H1 (cell line): ENCODE results near the gene AGER. TPM values are rescaled to one million over a fixed set of nuclear protein-coding genes. Genes with fewer than 3 reads are reported as not detected.

Source experiments
- CTCF ChIA-PET: fragments of 300-600 bp; sonication (Branson Sonifier 250); formaldehyde crosslinking; loops from one replicate; lab custom pipeline; 2021; ENCODE audit not compliant: partially characterized antibody; lab: Charles Lee
- POLR2A ChIA-PET: fragments of 300-600 bp; sonication (Branson Sonifier 250); formaldehyde crosslinking; loops from one replicate; lab custom pipeline; 2021; ENCODE audit warnings: inconsistent platforms; ENCODE audit not compliant: partially characterized antibody; lab: Charles Lee
- DNase-seq, 2 experiments: peaks; one replicate each; pipeline versions ENCODE4 v3.0.0 to v3.0.0-alpha.2; 2010 to 2022; ENCODE audit warnings: low spot score in 2 of 2, low read depth in 1 of 2, mixed read lengths in 1 of 2
- FAIRE-seq: peaks from 2 replicates; lab custom pipeline; 2011; peaks lifted over from hg19 to GRCh38; lab: Jason Lieb, UNC
- H2AFZ ChIP-seq: 2 replicates; pipeline ENCODE4 v1.8.1; 2012; ENCODE audit warnings: low read length, inconsistent platforms
- H2AK5ac ChIP-seq: 2 replicates; pipeline ENCODE4 v1.6.1; 2013; ENCODE audit warnings: low read depth, low read length
- H2BK120ac ChIP-seq: replicated peaks from 2 replicates; pipeline ENCODE3; 2013; ENCODE audit warnings: low read depth, low read length, inconsistent platforms
- H2BK12ac ChIP-seq: 2 replicates; pipeline ENCODE4 v1.6.1; 2013; ENCODE audit warnings: low read depth, low read length
- H2BK15ac ChIP-seq: 2 replicates; pipeline ENCODE4 v1.6.1; 2013; ENCODE audit warnings: low read length
- H2BK20ac ChIP-seq: 2 replicates; pipeline ENCODE4 v1.6.1; 2013; ENCODE audit warnings: low read length
- H2BK5ac ChIP-seq: 2 replicates; pipeline ENCODE4 v1.6.1; 2013; ENCODE audit warnings: low read depth, low read length
- H3K14ac ChIP-seq: 2 replicates; pipeline ENCODE4 v1.6.1; 2013; ENCODE audit warnings: inconsistent platforms; ENCODE audit not compliant: insufficient read length
- H3K18ac ChIP-seq: 2 replicates; pipeline ENCODE4 v1.6.1; 2013; ENCODE audit warnings: low read length; ENCODE audit errors: extremely low read depth
- H3K23ac ChIP-seq: 2 replicates; pipeline ENCODE4 v1.6.1; 2013; ENCODE audit warnings: inconsistent platforms; ENCODE audit not compliant: insufficient read length
- H3K23me2 ChIP-seq: 2 replicates; pipeline ENCODE4 v1.6.1; 2013; ENCODE audit warnings: low read depth, low read length
- H3K27ac ChIP-seq: 2 replicates; pipeline ENCODE4 v1.6.1; 2011; ENCODE audit warnings: low read depth, low read length, inconsistent platforms
- H3K27me3 ChIP-seq, 4 experiments: replicated peaks in 1 of 4; 1 replicate in 1 of 4; 2 replicates in 3 of 4; pipeline versions ENCODE4 v1.6.1 to v1.8.1; 2011 to 2013; ENCODE audit warnings: low read length in 3 of 4, mild to moderate bottlenecking in 3 of 4, inconsistent platforms in 2 of 4, mixed read lengths in 2 of 4, moderate library complexity in 1 of 4; ENCODE audit not compliant: control insufficient read depth in 3 of 4, insufficient read depth in 3 of 4; ENCODE audit errors: extremely low read depth in 1 of 4
- H3K36me3 ChIP-seq, 4 experiments: 2 replicates each; pipeline versions ENCODE4 v1.6.1 to v1.8.1; 2011 to 2013; ENCODE audit warnings: mild to moderate bottlenecking in 4 of 4, low read length in 3 of 4, moderate library complexity in 2 of 4, control low read depth in 1 of 4, inconsistent platforms in 1 of 4; ENCODE audit not compliant: insufficient read depth in 4 of 4, control insufficient read depth in 2 of 4
- H3K4ac ChIP-seq: replicated peaks from 2 replicates; pipeline ENCODE3; 2013; ENCODE audit warnings: low read length, low read depth, mixed read lengths, inconsistent platforms; ENCODE audit not compliant: insufficient read length
- H3K4me1 ChIP-seq, 4 experiments: replicated peaks in 1 of 4; 1 replicate in 1 of 4; 2 replicates in 3 of 4; pipeline versions ENCODE4 v1.6.1 to v1.8.1; 2011 to 2013; ENCODE audit warnings: low read length in 3 of 4, inconsistent platforms in 2 of 4, mixed read lengths in 1 of 4; ENCODE audit not compliant: insufficient read depth in 4 of 4, control insufficient read depth in 3 of 4
- H3K4me2 ChIP-seq, 2 experiments: 2 replicates each; pipeline versions ENCODE4 v1.6.1 to v1.8.1; 2011 to 2013; ENCODE audit warnings: low read depth in 2 of 2, low read length in 2 of 2, control low read depth in 1 of 2, inconsistent platforms in 1 of 2, mild to moderate bottlenecking in 1 of 2; ENCODE audit not compliant: insufficient read depth in 1 of 2
- H3K4me3 ChIP-seq, 4 experiments: fragments of 200-600, 300-600 bp in 1 of 4; sonication (generic), shearing (Covaris generic), sonication (Bioruptor Twin) in 1 of 4; 2 replicates each; pipeline versions ENCODE4 v1.5.1 to v1.8.1; 2011 to 2016; ENCODE audit warnings: low read length in 4 of 4, low read depth in 3 of 4, control low read depth in 2 of 4, inconsistent platforms in 2 of 4, mild to moderate bottlenecking in 2 of 4, mixed read lengths in 1 of 4, moderate library complexity in 1 of 4; ENCODE audit not compliant: insufficient read depth in 2 of 4; ENCODE audit errors: extremely low read depth in 1 of 4
- H3K56ac ChIP-seq: replicated peaks from 2 replicates; pipeline ENCODE3; 2013; ENCODE audit warnings: low read depth, mild to moderate bottlenecking, mixed read lengths, low read length, inconsistent platforms; ENCODE audit not compliant: insufficient read length
- H3K79me1 ChIP-seq: 2 replicates; pipeline ENCODE4 v1.6.1; 2013; ENCODE audit warnings: low read depth, low read length, control low read depth
- H3K79me2 ChIP-seq, 2 experiments: 2 replicates each; pipeline versions ENCODE4 v1.6.1 to v1.8.1; 2012 to 2013; ENCODE audit warnings: low read length in 2 of 2, mild to moderate bottlenecking in 2 of 2, inconsistent platforms in 1 of 2; ENCODE audit not compliant: insufficient read depth in 2 of 2, control insufficient read depth in 1 of 2
- H3K9ac ChIP-seq, 4 experiments: replicated peaks in 1 of 4; 1 replicate in 1 of 4; 2 replicates in 3 of 4; pipeline versions ENCODE4 v1.6.1 to v1.8.1; 2011 to 2013; ENCODE audit warnings: low read depth in 3 of 4, low read length in 3 of 4, control low read depth in 2 of 4, mild to moderate bottlenecking in 2 of 4, moderate library complexity in 2 of 4, inconsistent platforms in 1 of 4; ENCODE audit errors: extremely low read depth in 1 of 4
- H3K9me3 ChIP-seq, 2 experiments: 2 replicates each; pipeline versions ENCODE4 v1.6.1 to v1.8.1; 2012 to 2013; ENCODE audit warnings: mild to moderate bottlenecking in 2 of 2, moderate library complexity in 2 of 2, control low read depth in 1 of 2, inconsistent platforms in 1 of 2, low read depth in 1 of 2, low read length in 1 of 2, mixed read lengths in 1 of 2; ENCODE audit not compliant: insufficient read depth in 2 of 2
- H4K20me1 ChIP-seq, 2 experiments: replicated peaks in 1 of 2; 2 replicates each; pipeline versions ENCODE3 to v1.8.1; 2011 to 2013; ENCODE audit warnings: inconsistent platforms in 2 of 2, low read length in 2 of 2, mild to moderate bottlenecking in 1 of 2; ENCODE audit not compliant: insufficient read depth in 2 of 2, control insufficient read depth in 1 of 2
- H4K5ac ChIP-seq: 2 replicates; pipeline ENCODE4 v1.6.1; 2013; ENCODE audit warnings: low read length, low read depth, mixed read lengths, inconsistent platforms; ENCODE audit not compliant: insufficient read length
- H4K8ac ChIP-seq: 2 replicates; pipeline ENCODE4 v1.8.0; 2013; ENCODE audit warnings: mild to moderate bottlenecking, moderate library complexity, low read length, inconsistent platforms; ENCODE audit not compliant: insufficient read depth; ENCODE audit errors: extremely low read depth
- H4K91ac ChIP-seq: replicated peaks from 2 replicates; pipeline ENCODE3; 2013; ENCODE audit warnings: low read length, mixed read lengths, inconsistent platforms; ENCODE audit not compliant: insufficient read length
- BRCA1 ChIP-seq: IDR thresholded peaks from 2 replicates; pipeline ENCODE4 v1.6.1; 2012; ENCODE audit warnings: low read depth, low read length, improper control_type of control experiment
- CTBP2 ChIP-seq: IDR thresholded peaks from 2 replicates; pipeline ENCODE4 v1.7.0; 2011; ENCODE audit warnings: borderline replicate concordance, mild to moderate bottlenecking, moderate library complexity, mixed read lengths, low read length; ENCODE audit not compliant: insufficient read depth, insufficient read length
- EGR1 ChIP-seq: IDR thresholded peaks from 2 replicates; pipeline ENCODE4 v1.6.1; 2011; ENCODE audit warnings: low read depth, low read length, borderline replicate concordance
- JUND ChIP-seq: IDR thresholded peaks from 2 replicates; pipeline ENCODE4 v1.6.1; 2011; ENCODE audit warnings: mild to moderate bottlenecking, improper control_type of control experiment, low read length
- PHF8 ChIP-seq: fragments of 200-600 bp; sonication (generic); conservative IDR thresholded peaks from 2 replicates; pipeline ENCODE4 v1.7.1; 2012; ENCODE audit warnings: low read depth, mild to moderate bottlenecking, inconsistent platforms, low read length, moderate library complexity
- SUZ12 ChIP-seq: fragments of 200-600 bp; sonication (generic); IDR thresholded peaks from 2 replicates; pipeline ENCODE4 v1.6.1; 2012; ENCODE audit warnings: mild to moderate bottlenecking, inconsistent platforms, low read length, moderate library complexity, mixed read lengths
- WGBS, 2 experiments: shearing (Covaris generic) in 1 of 2; methylation state at CpG; one replicate each; pipeline versions ENCODE4 v1.1.6 to v1.1.7; 2013 to 2015; ENCODE audit warnings: low lambda C conversion rate in 2 of 2, mixed read lengths in 2 of 2, inconsistent platforms in 1 of 2, low coverage in 1 of 2, missing lambda C conversion rate in 1 of 2; ENCODE audit not compliant: insufficient replicate concordance in 2 of 2, insufficient coverage in 1 of 2, insufficient read length in 1 of 2; ENCODE audit errors: extremely low coverage in 1 of 2, missing lambda C conversion rate in 1 of 2; 5-methylcytosine and 5-hydroxymethylcytosine counted together
- polyA plus RNA-seq, 7 experiments: library from polyadenylated mRNA; depleted of rRNA in 3 of 7; stranded (reverse) in 5 of 7; unstranded in 2 of 7; fragments of >200 nt in 5 of 7; fragments of 200-250 nt in 2 of 7; gene quantifications; 1 replicate in 5 of 7; 2 replicates in 1 of 7; 4 replicates in 1 of 7; pipeline versions ENCODE4 v1.2.1 to v1.2.3, GENCODE V29; 2011 to 2013; ENCODE audit warnings: missing spikeins in 2 of 7, mixed read lengths in 2 of 7
- total RNA-seq: library from RNA; stranded (reverse); fragmentation: NEBNext Ultra II Directional; extraction: Animal tissue kit (Norgen Biotek cat#: 25700); gene quantifications from 2 replicates; pipeline ENCODE4 v1.2.1, GENCODE V29; 2021
- TF ChIP-seq, protein P1 (sequence below): IDR thresholded peaks from 2 replicates; pipeline ENCODE4 v1.6.1; 2011; ENCODE audit warnings: low read length, improper control_type of control experiment

AGER gene
- total and polyA plus RNA-seq, 2 of the 8 experiments (the other 6 are each of a cell fraction or from before 2014, with no cell fraction given): 3.8 to 10.9 TPM

DNA sequence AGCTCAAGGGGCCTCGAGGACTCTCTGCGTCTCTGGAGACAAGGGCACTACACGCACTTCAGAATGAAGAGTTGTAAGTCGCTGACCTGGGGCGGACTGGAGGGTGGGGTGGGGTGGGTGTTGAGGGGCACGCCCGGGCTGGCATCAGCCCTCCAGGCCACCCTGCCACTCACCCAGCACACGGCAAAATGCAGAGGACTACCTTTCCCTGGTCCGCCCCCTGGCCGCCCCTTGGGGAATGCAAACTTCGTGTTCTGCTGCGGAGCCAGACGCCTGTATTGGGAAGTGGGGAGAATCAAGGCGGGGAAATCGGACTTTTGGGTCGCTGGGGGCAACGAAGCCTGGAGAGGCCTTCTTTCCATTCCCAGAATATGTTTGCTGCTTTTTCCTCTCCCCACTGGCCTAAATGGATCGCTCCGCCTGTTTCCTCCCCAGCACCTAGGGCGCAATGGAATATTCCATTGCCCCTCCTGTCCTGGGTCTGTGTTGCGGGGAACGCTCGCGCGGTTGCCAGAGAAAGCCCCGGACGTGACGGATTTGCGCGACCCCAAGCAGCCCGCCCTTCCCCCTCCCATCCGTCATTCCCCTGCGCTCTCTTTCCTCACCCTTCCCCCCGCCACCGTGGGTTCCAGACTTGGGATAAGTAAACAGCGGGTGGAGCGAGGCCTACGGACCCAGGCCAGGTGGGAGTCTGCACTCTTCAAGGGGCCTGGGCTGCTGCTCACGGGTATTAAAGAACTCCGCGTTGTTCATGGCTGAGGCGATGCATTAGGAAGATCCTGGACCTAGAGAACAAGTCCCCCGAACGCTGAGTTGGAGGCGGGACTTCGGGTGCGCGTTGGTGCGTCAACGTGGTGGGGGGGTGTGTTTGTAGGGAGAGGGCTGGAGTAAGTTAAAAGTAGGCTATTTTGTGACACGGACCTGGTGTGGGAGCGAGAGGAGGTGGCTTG, 30.2 kb downstream of the AGER start, which contains the start of gene PPT2:
TSS of gene PPT2 (plus strand) at position 578 of the 950 bp plus-strand sequence. CDS start 454 bp downstream, outside the sequence.
- Histone ChIP-seq H3K27me3 (peaks cover 4 to 40% (median 37%) of the 10 kb centered on the region in 4 experiments), H2BK15ac (0 out of 2 replicates have a peak within 1 kb of the TSS, but pooled peaks have one; percentile 10), H3K36me3 (peaks cover 4 to 14% (median 10%) of the 10 kb centered on the region in 4 experiments; a peak in 6 of 8 replicates), H3K4me2 (peak within 1 kb of the TSS; percentile 92 to 94), H3K56ac (no peak within 1 kb of the TSS), H3K23me2 (peaks cover 25% of the 10 kb centered on the region), H3K4me1 (peaks cover 10 to 28% (median 16%) of the 10 kb centered on the region in 4 experiments), H2AK5ac (0 out of 2 replicates have a peak within 1 kb of the TSS, but pooled peaks have one; percentile 43), H3K23ac (no peak within 1 kb of the TSS), H3K9ac (peak within 1 kb of the TSS; percentile 65 to 80 (median 73)), H3K79me2 (peaks cover 0 to 5% of the 10 kb centered on the region in 2 experiments; a peak in 1 of 4 replicates), H4K5ac (no peak within 1 kb of the TSS), H2AFZ (peak within 1 kb of the TSS; percentile 54), H3K18ac (peak within 1 kb of the TSS; percentile 93), H4K20me1 (no peaks in the 10 kb centered on the region), H4K91ac (peak within 1 kb of the TSS; percentile 58), H3K14ac (no peak within 1 kb of the TSS), H3K79me1 (0 out of 2 replicates have a peak, but pooled peaks cover 3% of the 10 kb centered on the region), H3K4ac (peak within 1 kb of the TSS; percentile 24), H2BK5ac (peak within 1 kb of the TSS; percentile 87; the same call in 1 of the 2 replicates), H3K4me3 (peak within 1 kb of the TSS; percentile 77 to 98 (median 92)), H3K9me3 (no peaks in the 10 kb centered on the region), H2BK120ac (peak within 1 kb of the TSS; percentile 77), H2BK12ac (peak within 1 kb of the TSS; percentile 71; the same call in 1 of the 2 replicates), H2BK20ac (no peak within 1 kb of the TSS), H3K27ac (peak within 1 kb of the TSS; percentile 70), H4K8ac (peak within 1 kb of the TSS; percentile 87; the same call in 1 of the 2 replicates)
- CTCF ChIA-PET: interaction anchor here (1.0 to 3.3 kb wide), 11 partner anchors 10 to 42 kb away, joined by 3 to 19 read pairs (median 6); partner anchors contain the start of genes ATF6B, EGFL8 and FKBPL
- 2% methylated on average over 38 of the region's 52 CpGs; no CpG with 5 or more reads in 1 of the 2 experiments for WGBS, 2 experiments
- POLR2A ChIA-PET: interaction anchor here (0.8 to 4.7 kb wide), 16 partner anchors 8 to 104 kb away, joined by 3 to 30 read pairs (median 4); partner anchors contain the start of genes AGPAT1, ATF6B, EGFL8 and FKBPL
- DNase-seq (peak; percentile 74 to 88), FAIRE-seq (no peak)
- TF ChIP-seq CTBP2 (no peak), EGR1 (0 out of 2 replicates have a peak, but pooled peaks have one; percentile 34), BRCA1 (peak; percentile 49; the same call in 1 of the 2 replicates), PHF8 (peak; percentile 40; the same call in 1 of the 2 replicates), SUZ12 (no peak), JUND (peak; percentile 92)
- TF ChIP-seq, protein P1, sequence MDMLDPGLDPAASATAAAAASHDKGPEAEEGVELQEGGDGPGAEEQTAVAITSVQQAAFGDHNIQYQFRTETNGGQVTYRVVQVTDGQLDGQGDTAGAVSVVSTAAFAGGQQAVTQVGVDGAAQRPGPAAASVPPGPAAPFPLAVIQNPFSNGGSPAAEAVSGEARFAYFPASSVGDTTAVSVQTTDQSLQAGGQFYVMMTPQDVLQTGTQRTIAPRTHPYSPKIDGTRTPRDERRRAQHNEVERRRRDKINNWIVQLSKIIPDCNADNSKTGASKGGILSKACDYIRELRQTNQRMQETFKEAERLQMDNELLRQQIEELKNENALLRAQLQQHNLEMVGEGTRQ: no peak
